Activated T-cell treated with anti-CD3 and anti-CD28 coated beads, Interleukin-2, amount 50 U/mL, for 72 hours (primary cell): ENCODE data around the gene REXO4. TPM values are rescaled to one million over a fixed set of nuclear protein-coding genes. Genes with fewer than 3 reads are reported as not detected.
"Not testable (repeated sequence)": the region's sequence is repeated elsewhere in the genome, so short reads cannot be mapped to it uniquely, and the experiment has no call there.

ENCODE experiments used
- ATAC-seq, 2 donors: fragments of 150-1000 bp; cut with Tn5 transposase; replicated peaks in 1 of 2; 2 replicates each; pipeline ENCODE4 v1.10.0; 2021; ENCODE audit warnings: moderate library complexity in 2 of 2, mild to moderate bottlenecking in 1 of 2
- DNase-seq, 2 donors: peaks; one replicate each; pipeline ENCODE4 v3.0.0; 2021 to 2022; ENCODE audit warnings: mixed read lengths in 1 of 2
- H3K27ac Mint-ChIP-seq: one replicate; pipeline ENCODE4 v1.8.0; 2022; ENCODE audit warnings: mild to moderate bottlenecking, moderate library complexity, mixed read lengths
- H3K27me3 Mint-ChIP-seq: one replicate; pipeline ENCODE4 v1.8.0; 2022; ENCODE audit warnings: low read depth, mixed read lengths
- H3K36me3 Mint-ChIP-seq, 2 donors: one replicate each; pipeline ENCODE4 v1.8.0; 2022; ENCODE audit warnings: mixed read lengths in 2 of 2, mild to moderate bottlenecking in 1 of 2; ENCODE audit not compliant: insufficient read depth in 2 of 2
- H3K4me1 Mint-ChIP-seq: one replicate; pipeline ENCODE4 v1.8.0; 2022; ENCODE audit warnings: low read depth, mixed read lengths
- H3K4me3 Mint-ChIP-seq, 2 donors: one replicate each; pipeline ENCODE4 v1.8.0; 2022; ENCODE audit warnings: mild to moderate bottlenecking in 2 of 2, mixed read lengths in 2 of 2, moderate library complexity in 2 of 2
- H3K9me3 Mint-ChIP-seq, 2 donors: one replicate each; pipeline ENCODE4 v1.8.0; 2022; ENCODE audit warnings: mixed read lengths in 2 of 2
- total RNA-seq, 2 donors: library from RNA; stranded (reverse); gene quantifications; one replicate each; pipeline ENCODE4 v1.2.3, GENCODE V29; 2022

REXO4 gene
- total RNA-seq, 2 donors from 2014 or later, result 22.9 to 25.0 TPM

DNA sequence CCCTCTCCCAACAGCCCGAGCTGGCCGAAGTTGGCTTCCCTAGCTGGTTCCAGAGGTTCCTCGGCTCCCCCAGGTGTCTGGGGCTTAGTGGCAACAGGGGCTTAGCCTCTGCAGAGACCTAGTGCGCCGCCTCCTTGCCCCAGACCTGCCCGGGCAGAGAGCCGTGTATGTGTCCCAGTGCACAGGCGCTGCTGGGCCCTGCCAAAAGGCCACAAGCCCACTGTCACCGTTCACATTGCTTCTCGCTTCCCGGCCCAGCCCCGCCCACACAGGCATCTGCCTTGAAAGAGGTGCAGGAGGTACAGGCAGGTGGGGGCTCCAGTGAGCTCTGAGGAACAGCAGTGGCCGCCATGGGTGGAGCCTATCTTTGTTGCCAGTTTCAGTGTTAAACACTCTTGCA lies 39.4 kb upstream of the REXO4 start:
- Mint-ChIP-seq H3K4me1 (peaks cover 7% of the 10 kb centered on the region), H3K4me3 (no peak overlapping the region), H3K36me3 (no peaks in the 10 kb centered on the region), H3K9me3 (no peaks in the 10 kb centered on the region), H3K27me3 (no peaks in the 10 kb centered on the region), H3K27ac (no peak overlapping the region)
- DNase-seq, result no peak
- no peak for ATAC-seq

DNA sequence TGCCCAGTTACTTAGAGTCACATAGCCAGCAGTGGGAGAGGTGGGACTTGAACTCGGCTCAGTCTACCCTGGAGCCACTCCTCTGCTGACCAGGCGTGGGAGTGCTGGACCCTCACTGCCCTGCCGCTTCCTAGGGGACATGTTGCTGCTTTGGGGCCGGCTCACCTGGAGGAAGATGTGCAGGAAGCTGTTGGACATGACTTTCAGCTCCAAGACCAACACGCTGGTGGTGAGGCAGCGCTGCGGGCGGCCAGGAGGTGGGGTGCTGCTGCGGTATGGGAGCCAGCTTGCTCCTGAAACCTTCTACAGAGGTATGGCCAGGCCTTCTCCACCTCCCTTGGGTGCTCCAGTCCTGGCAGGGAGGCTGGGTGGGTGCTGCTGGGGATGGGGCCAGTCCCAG lies 38.6 kb upstream of the REXO4 start:
- ATAC-seq (no peak), DNase-seq (no peak)
- Mint-ChIP-seq H3K27ac (no peak overlapping the region), H3K36me3 (no peaks in the 10 kb centered on the region), H3K27me3 (no peaks in the 10 kb centered on the region), H3K9me3 (no peaks in the 10 kb centered on the region), H3K4me3 (no peak overlapping the region), H3K4me1 (peaks cover 7% of the 10 kb centered on the region)

GRCh38 chr9:133455936-133456335 lies 38.1 kb upstream of the REXO4 start:
- H3K27ac Mint-ChIP-seq, result no peak overlapping the region
- H3K4me1 Mint-ChIP-seq, result peaks cover 7% of the 10 kb centered on the region
- H3K36me3 Mint-ChIP-seq, result no peaks in the 10 kb centered on the region
- H3K9me3 Mint-ChIP-seq, result no peaks in the 10 kb centered on the region
- no peak overlapping the region for H3K4me3 Mint-ChIP-seq
- no peaks in the 10 kb centered on the region for H3K27me3 Mint-ChIP-seq
- ATAC-seq (no peak), DNase-seq (no peak)

- Mint-ChIP-seq H3K27me3 (no peaks in the 10 kb centered on the region), H3K27ac (no peak overlapping the region), H3K4me3 (no peak overlapping the region), H3K36me3 (no peaks in the 10 kb centered on the region), H3K9me3 (no peaks in the 10 kb centered on the region), H3K4me1 (peaks cover 7% of the 10 kb centered on the region)
- no peak for DNase-seq
- ATAC-seq, result no peak
Measured at GRCh38 chr9:133454943-133455673, 37.3 kb upstream of the REXO4 start.

- ATAC-seq (no peak), DNase-seq (no peak)
- Mint-ChIP-seq H3K4me3 (no peak overlapping the region), H3K4me1 (peaks cover 7% of the 10 kb centered on the region), H3K36me3 (no peaks in the 10 kb centered on the region), H3K9me3 (no peaks in the 10 kb centered on the region), H3K27ac (no peak overlapping the region), H3K27me3 (no peaks in the 10 kb centered on the region)
Measured at GRCh38 chr9:133454325-133454724, 36.5 kb upstream of the REXO4 start.

GRCh38 chr9:133453651-133454050 lies 35.8 kb upstream of the REXO4 start:
- H3K4me3 Mint-ChIP-seq, result no peak overlapping the region
- no peaks in the 10 kb centered on the region for H3K9me3 Mint-ChIP-seq
- H3K36me3 Mint-ChIP-seq, result no peaks in the 10 kb centered on the region
- no peak for ATAC-seq
- no peak overlapping the region for H3K27ac Mint-ChIP-seq
- no peak for DNase-seq
- H3K4me1 Mint-ChIP-seq, result peaks cover under 1% of the 10 kb centered on the region
- H3K27me3 Mint-ChIP-seq, result no peaks in the 10 kb centered on the region

- no peak overlapping the region for H3K4me3 Mint-ChIP-seq
- no peak overlapping the region for H3K27ac Mint-ChIP-seq
- H3K36me3 Mint-ChIP-seq, result no peaks in the 10 kb centered on the region
- no peaks in the 10 kb centered on the region for H3K9me3 Mint-ChIP-seq
- H3K27me3 Mint-ChIP-seq, result no peaks in the 10 kb centered on the region
- no peaks in the 10 kb centered on the region for H3K4me1 Mint-ChIP-seq
- DNase-seq, result no peak
- ATAC-seq, result no peak
Measured at GRCh38 chr9:133452562-133452961, 34.8 kb upstream of the REXO4 start.

GRCh38 chr9:133451865-133452264 lies 34.1 kb upstream of the REXO4 start:
- not testable (repeated sequence) for H3K36me3 Mint-ChIP-seq, H3K27me3 Mint-ChIP-seq, H3K9me3 Mint-ChIP-seq, H3K27ac Mint-ChIP-seq, H3K4me1 Mint-ChIP-seq, ATAC-seq, H3K4me3 Mint-ChIP-seq, DNase-seq

DNA sequence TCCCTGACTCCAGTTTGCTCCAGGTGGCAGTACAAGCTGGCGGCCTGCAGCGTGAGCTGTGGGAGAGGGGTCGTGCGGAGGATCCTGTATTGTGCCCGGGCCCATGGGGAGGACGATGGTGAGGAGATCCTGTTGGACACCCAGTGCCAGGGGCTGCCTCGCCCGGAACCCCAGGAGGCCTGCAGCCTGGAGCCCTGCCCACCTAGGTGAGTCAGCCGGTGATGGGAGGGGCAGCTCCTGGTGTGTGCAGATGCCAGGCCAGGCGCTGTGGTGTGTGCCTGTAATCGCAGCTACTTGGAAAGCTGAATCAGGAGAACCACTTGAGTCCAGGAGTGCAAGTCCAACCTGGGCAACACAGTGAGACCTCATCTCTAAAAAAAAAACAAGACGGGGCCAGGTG lies 31.9 kb upstream of the REXO4 start:
- no peak for ATAC-seq
- Mint-ChIP-seq H3K27me3 (no peaks in the 10 kb centered on the region), H3K36me3 (no peaks in the 10 kb centered on the region), H3K4me1 (no peaks in the 10 kb centered on the region), H3K27ac (no peak overlapping the region), H3K4me3 (no peak overlapping the region), H3K9me3 (no peaks in the 10 kb centered on the region)
- no peak for DNase-seq

DNA sequence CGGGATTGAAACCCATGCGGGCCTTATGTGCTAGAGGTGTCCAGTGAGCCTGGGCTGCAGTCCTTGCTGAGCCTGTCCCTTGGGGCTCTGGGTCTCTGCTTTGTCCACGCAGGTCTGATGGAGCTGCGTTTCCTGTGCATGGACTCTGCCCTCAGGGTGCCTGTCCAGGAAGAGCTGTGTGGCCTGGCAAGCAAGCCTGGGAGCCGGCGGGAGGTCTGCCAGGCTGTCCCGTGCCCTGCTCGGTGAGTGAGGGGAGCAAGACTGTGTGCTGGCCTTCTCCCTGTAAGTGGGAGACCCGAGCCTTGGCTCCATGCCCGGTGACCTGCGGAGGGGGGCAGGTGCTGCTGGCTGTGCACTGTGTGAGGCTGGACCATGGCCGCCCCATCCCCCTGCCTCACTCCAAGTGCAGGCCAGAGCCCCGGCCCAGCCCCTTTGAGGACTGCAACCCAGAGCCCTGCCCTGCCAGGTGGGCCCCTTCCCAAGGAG lies 30.7 kb upstream of the REXO4 start:
- H3K4me1 Mint-ChIP-seq, result no peaks in the 10 kb centered on the region
- no peak for ATAC-seq
- no peak overlapping the region for H3K4me3 Mint-ChIP-seq
- no peaks in the 10 kb centered on the region for H3K9me3 Mint-ChIP-seq
- H3K27me3 Mint-ChIP-seq, result no peaks in the 10 kb centered on the region
- no peak overlapping the region for H3K27ac Mint-ChIP-seq
- H3K36me3 Mint-ChIP-seq, result no peaks in the 10 kb centered on the region
- DNase-seq, result no peak

DNA sequence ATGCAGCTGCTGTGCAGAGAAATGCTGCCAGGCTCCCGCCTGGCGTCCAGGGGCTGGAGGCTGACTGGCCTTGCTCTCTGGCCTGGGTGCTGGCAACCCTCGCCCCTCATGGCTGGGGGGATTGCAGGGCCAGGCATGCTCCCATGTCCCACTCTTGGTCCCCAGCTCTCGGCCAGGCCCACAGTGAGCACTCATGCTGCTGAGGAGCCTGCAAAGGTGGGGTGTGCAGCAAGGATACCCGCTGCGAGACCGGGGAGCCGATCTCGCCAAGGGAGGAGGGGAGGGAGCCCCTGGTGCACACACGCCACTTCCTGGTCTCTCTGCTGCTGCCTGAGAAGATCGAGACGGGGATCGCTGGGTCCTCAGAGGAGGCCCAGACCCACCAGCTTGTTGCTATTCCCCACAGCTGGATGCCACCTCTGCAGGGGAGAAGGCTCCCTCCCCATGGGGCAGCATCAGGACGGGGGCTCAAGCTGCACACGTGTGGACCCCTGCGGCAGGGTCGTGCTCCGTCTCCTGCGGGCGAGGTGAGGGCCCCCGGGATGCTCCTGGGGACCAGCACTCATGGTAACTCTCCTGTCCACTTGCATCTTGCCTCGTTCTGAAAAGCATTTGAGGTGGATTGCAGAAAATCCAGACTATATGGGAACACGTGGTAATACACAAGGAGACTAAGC lies 27.6 kb upstream of the REXO4 start:
- Mint-ChIP-seq H3K4me1 (no peaks in the 10 kb centered on the region), H3K27ac (no peak overlapping the region), H3K4me3 (no peak overlapping the region), H3K27me3 (no peaks in the 10 kb centered on the region), H3K36me3 (no peaks in the 10 kb centered on the region), H3K9me3 (no peaks in the 10 kb centered on the region)
- ATAC-seq, result no peak
- no peak for DNase-seq

DNA sequence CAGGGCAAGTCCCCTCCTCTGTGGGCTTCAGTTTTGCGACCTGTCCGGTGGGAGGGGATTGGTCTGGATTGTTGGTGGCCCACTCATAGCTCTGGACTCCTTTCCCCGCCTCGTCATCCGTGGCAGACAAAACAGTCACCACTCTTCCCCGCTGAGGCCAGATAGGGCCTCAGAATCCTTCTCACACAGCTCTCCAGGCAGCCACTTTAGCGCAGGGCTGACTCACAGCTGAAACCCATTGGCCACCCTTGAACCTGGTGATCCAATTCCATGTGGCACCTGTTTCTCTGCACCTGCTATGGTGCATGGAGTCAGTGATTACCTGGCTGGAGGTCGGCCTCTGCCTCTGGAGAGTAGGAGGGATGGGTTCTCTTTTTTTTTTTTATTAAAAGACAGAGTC lies 26.2 kb upstream of the REXO4 start:
- H3K27me3 Mint-ChIP-seq, result no peaks in the 10 kb centered on the region
- no peaks in the 10 kb centered on the region for H3K36me3 Mint-ChIP-seq
- ATAC-seq (no peak), DNase-seq (no peak)
- no peak overlapping the region for H3K27ac Mint-ChIP-seq
- H3K4me3 Mint-ChIP-seq, result no peak overlapping the region
- peaks cover 7% of the 10 kb centered on the region for H3K4me1 Mint-ChIP-seq
- H3K9me3 Mint-ChIP-seq, result no peaks in the 10 kb centered on the region

- Mint-ChIP-seq H3K9me3 (no peaks in the 10 kb centered on the region), H3K27ac (no peak overlapping the region), H3K4me1 (peaks cover 7% of the 10 kb centered on the region), H3K4me3 (no peak overlapping the region), H3K27me3 (no peaks in the 10 kb centered on the region), H3K36me3 (no peaks in the 10 kb centered on the region)
- ATAC-seq (no peak), DNase-seq (no peak)
Measured at GRCh38 chr9:133443248-133443647, 25.4 kb upstream of the REXO4 start.

DNA sequence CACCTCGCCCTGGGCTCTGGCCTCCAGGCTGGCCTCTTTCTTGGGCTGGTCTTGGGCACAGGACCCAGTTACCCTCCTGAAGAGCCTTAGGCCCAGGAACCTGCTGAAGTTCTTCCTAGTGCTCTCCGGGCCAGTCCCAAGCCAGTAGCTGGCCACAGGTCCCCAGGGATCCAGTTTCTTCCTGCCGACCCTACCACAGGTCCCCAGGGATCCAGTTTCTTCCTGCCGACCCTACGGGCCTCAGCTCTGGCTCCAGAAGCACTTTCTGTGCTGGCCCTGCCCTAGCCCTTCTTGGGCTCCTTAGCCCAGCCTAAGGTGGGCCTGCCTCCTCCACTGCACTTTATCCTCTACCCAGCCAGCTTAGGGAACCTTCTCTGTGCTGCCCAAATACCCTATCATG lies 23.8 kb upstream of the REXO4 start:
- ATAC-seq, result no peak
- no peak overlapping the region for H3K4me3 Mint-ChIP-seq
- H3K27ac Mint-ChIP-seq, result no peak overlapping the region
- no peaks in the 10 kb centered on the region for H3K27me3 Mint-ChIP-seq
- no peak for DNase-seq
- H3K9me3 Mint-ChIP-seq, result no peaks in the 10 kb centered on the region
- H3K4me1 Mint-ChIP-seq, result peaks cover 7% of the 10 kb centered on the region
- no peaks in the 10 kb centered on the region for H3K36me3 Mint-ChIP-seq
